Caco-2 (cell line): ENCODE data around the gene MS4A10. TPM values are rescaled to one million over a fixed set of nuclear protein-coding genes. Genes with fewer than 3 reads are reported as not detected.

Experiments
- BruUV-seq: library from RNA; stranded (reverse); fragments of 400-500 nt; replicated peaks from 2 replicates; lab custom pipeline; 2021; lab: Mats Ljungman, UMichigan
- CTCF ChIA-PET: fragments of 300-600 bp; sonication (Branson Sonifier 250); formaldehyde crosslinking; loops from one replicate; lab custom pipeline; 2022; ENCODE audit warnings: antibody characterized with exemption; lab: Charles Lee
- POLR2A ChIA-PET: fragments of 300-600 bp; sonication (Branson Sonifier 250); formaldehyde crosslinking; loops from one replicate; lab custom pipeline; 2022; ENCODE audit warnings: antibody characterized with exemption; lab: Charles Lee
- DNase-seq, 2 experiments: peaks; one replicate each; pipeline versions ENCODE4 v3.0.0 to v3.0.0-alpha.2; 2020 to 2022
- H3K27me3 ChIP-seq: replicated peaks from 2 replicates; pipeline ENCODE4 v1.6.0; 2011; ENCODE audit warnings: low read length; ENCODE audit not compliant: control insufficient read depth, insufficient read depth
- H3K36me3 ChIP-seq: 2 replicates; pipeline ENCODE4 v1.5.1; 2011; ENCODE audit warnings: low read length; ENCODE audit not compliant: control insufficient read depth, insufficient read depth
- H3K4me1 ChIP-seq: fragments of 250-450 bp; sonication (Bioruptor Pico); 2 replicates; pipeline ENCODE4 v1.5.1; 2020; ENCODE audit warnings: mild to moderate bottlenecking
- H3K4me3 ChIP-seq: 2 replicates; pipeline ENCODE4 v1.5.1; 2011; ENCODE audit warnings: low read depth, mild to moderate bottlenecking, control low read depth, low read length
- H3K9me3 ChIP-seq: fragments of 250-450 bp; sonication (Bioruptor Pico); 2 replicates; pipeline ENCODE4 v1.5.1; 2020; ENCODE audit warnings: mild to moderate bottlenecking, moderate library complexity
- H3K27ac Mint-ChIP-seq: one replicate; pipeline ENCODE4 v1.8.0; 2022; ENCODE audit warnings: mixed read lengths; ENCODE audit not compliant: unreplicated experiment
- H3K27me3 Mint-ChIP-seq: one replicate; pipeline ENCODE4 v1.8.0; 2022; ENCODE audit warnings: mixed read lengths; ENCODE audit not compliant: insufficient read depth, unreplicated experiment
- H3K36me3 Mint-ChIP-seq: one replicate; pipeline ENCODE4 v1.8.0; 2022; ENCODE audit warnings: mild to moderate bottlenecking, mixed read lengths; ENCODE audit not compliant: insufficient read depth, unreplicated experiment
- H3K4me1 Mint-ChIP-seq: one replicate; pipeline ENCODE4 v1.8.0; 2022; ENCODE audit warnings: low read depth, mixed read lengths; ENCODE audit not compliant: unreplicated experiment
- H3K4me3 Mint-ChIP-seq: one replicate; pipeline ENCODE4 v1.8.0; 2022; ENCODE audit warnings: mild to moderate bottlenecking, moderate library complexity, mixed read lengths; ENCODE audit not compliant: unreplicated experiment
- H3K9me3 Mint-ChIP-seq: one replicate; pipeline ENCODE4 v1.8.0; 2022; ENCODE audit warnings: mixed read lengths; ENCODE audit not compliant: unreplicated experiment
- CTCF ChIP-seq, 2 experiments: fragments of 200-600 bp in 1 of 2; IDR thresholded peaks; 1 replicate in 1 of 2; 2 replicates in 1 of 2; pipeline versions ENCODE4 v1.5.1 to v1.8.0; 2011 to 2022; ENCODE audit warnings: antibody characterized with exemption in 1 of 2, control low read depth in 1 of 2, inconsistent platforms in 1 of 2, low read depth in 1 of 2, low read length in 1 of 2, mild to moderate bottlenecking in 1 of 2, moderate library complexity in 1 of 2; ENCODE audit not compliant: insufficient read depth in 1 of 2, severe bottlenecking in 1 of 2, unreplicated experiment in 1 of 2
- intact Hi-C: fragments of 100-400 bp; cut with micrococcal nuclease; formaldehyde crosslinking; loops from one replicate; pipeline ENCODE4 v1.10.0; 2022; ENCODE audit not compliant: unreplicated experiment
- total RNA-seq: library from RNA; stranded (reverse); gene quantifications from 2 replicates; pipeline ENCODE4 v1.2.3, GENCODE V29; 2022

Gene MS4A10
- total RNA-seq, 1 experiment from 2014 or later: 0.14 TPM

DNA sequence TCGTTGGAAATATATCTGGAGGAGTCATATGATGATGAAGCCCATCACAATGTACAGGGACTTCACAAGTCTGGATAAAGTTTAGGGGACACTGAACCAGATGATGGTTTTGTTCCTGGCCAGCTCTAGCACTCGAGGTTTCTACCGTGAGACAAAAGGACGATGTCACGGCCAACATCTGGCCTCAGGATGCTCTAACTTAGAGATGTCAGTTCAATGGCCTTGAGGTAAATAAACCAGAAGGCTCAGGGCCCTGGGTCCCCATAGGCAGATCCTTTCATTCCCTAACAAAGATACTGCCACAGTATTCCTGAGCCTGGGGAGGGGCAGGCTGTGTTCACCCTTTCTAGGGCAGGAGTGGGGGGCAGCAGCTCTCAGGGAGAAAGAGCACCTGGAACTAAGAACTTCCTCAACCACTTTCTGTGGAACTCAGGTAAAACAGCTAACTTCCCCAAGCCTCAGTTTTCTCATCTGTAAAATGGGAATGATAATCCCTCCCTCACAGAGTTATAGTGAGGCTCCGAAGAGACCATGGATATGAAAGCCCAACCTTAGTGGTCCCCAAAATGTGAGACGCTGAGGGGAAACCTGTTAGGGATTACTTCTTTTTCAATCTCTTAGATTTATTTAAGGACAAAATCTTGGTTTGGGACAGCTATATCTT is 18.3 kb downstream of the MS4A10 start:
- Histone ChIP-seq H3K4me1 (no peaks in the 10 kb centered on the region), H3K4me3 (no peak overlapping the region), H3K36me3 (no peaks in the 10 kb centered on the region), H3K27me3 (no peaks in the 10 kb centered on the region; the same call in 1 of the 2 replicates), H3K9me3 (no peaks in the 10 kb centered on the region)
- no TSS peak for BruUV-seq
- ChIA-PET POLR2A (no interaction called here), CTCF (no interaction called here)
- H3K4me3 Mint-ChIP-seq: no peak overlapping the region
- H3K27me3 Mint-ChIP-seq: peaks cover 13% of the 10 kb centered on the region
- H3K36me3 Mint-ChIP-seq: no peaks in the 10 kb centered on the region
- no peaks in the 10 kb centered on the region for H3K9me3 Mint-ChIP-seq
- intact Hi-C loops: no loop called here
- DNase-seq: no peak
- no peak overlapping the region for H3K27ac Mint-ChIP-seq
- no peaks in the 10 kb centered on the region for H3K4me1 Mint-ChIP-seq
- TF ChIP-seq CTCF (IDR thresholded peaks at IDR 0.05; ENCODE audit: insufficient read depth in 1 of 2, low read depth in 1 of 2, low read length in 1 of 2, severe bottlenecking in 1 of 2, unreplicated experiment in 1 of 2): no peak

- Mint-ChIP-seq H3K27ac (no peak overlapping the region), H3K9me3 (no peaks in the 10 kb centered on the region), H3K4me3 (no peak overlapping the region), H3K27me3 (peaks cover 5% of the 10 kb centered on the region), H3K36me3 (no peaks in the 10 kb centered on the region), H3K4me1 (no peaks in the 10 kb centered on the region)
- no peaks in the 10 kb centered on the region for H3K9me3 ChIP-seq
- no peaks in the 10 kb centered on the region for H3K4me1 ChIP-seq
- no peaks in the 10 kb centered on the region for H3K27me3 ChIP-seq
- intact Hi-C loops: no loop called here
- H3K4me3 ChIP-seq: no peak overlapping the region
- BruUV-seq: no TSS peak
- no peak for TF ChIP-seq CTCF (IDR thresholded peaks at IDR 0.05; ENCODE audit: insufficient read depth in 1 of 2, low read depth in 1 of 2, low read length in 1 of 2, severe bottlenecking in 1 of 2, unreplicated experiment in 1 of 2)
- ChIA-PET POLR2A (no interaction called here), CTCF (no interaction called here)
- no peak for DNase-seq
- no peaks in the 10 kb centered on the region for H3K36me3 ChIP-seq
Observed at GRCh38 chr11:60809249-60809648, 24.1 kb downstream of the MS4A10 start.

DNA sequence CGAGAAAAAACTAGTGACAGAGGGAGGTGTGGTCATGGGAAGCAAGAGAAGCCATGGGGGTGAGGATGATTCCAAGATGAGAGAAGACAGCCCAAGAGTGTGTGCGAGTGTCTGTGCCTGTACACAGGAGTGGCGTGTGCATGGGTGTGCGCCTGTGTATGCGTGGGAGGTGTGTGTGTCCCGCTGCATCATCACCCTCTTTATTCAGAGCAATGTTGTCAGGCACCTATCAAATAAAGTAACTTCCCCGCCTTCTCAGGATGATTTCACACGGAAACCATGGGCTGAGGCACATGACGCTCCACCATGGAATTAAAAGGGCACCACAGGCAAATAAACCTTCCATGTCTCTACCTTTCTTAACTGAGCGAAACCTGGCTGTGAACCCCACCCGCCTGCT is 24.6 kb downstream of the MS4A10 start:
- Mint-ChIP-seq H3K9me3 (no peaks in the 10 kb centered on the region), H3K27ac (no peak overlapping the region), H3K36me3 (no peaks in the 10 kb centered on the region), H3K4me1 (no peaks in the 10 kb centered on the region), H3K27me3 (peaks cover 5% of the 10 kb centered on the region), H3K4me3 (no peak overlapping the region)
- POLR2A ChIA-PET: no interaction called here
- intact Hi-C loops: no loop called here
- Histone ChIP-seq H3K4me3 (no peak overlapping the region), H3K9me3 (no peaks in the 10 kb centered on the region), H3K27me3 (no peaks in the 10 kb centered on the region), H3K36me3 (no peaks in the 10 kb centered on the region), H3K4me1 (no peaks in the 10 kb centered on the region)
- BruUV-seq: no TSS peak
- DNase-seq: no peak
- CTCF ChIA-PET: no interaction called here
- TF ChIP-seq CTCF (IDR thresholded peaks at IDR 0.05; ENCODE audit: insufficient read depth in 1 of 2, low read depth in 1 of 2, low read length in 1 of 2, severe bottlenecking in 1 of 2, unreplicated experiment in 1 of 2): no peak
